ENCODE data around the gene ANKLE2. TPM values are rescaled to one million over a fixed set of nuclear protein-coding genes. Genes with fewer than 3 reads are reported as not detected.

The ANKLE2 gene
- total and polyA plus RNA-seq, 10 of the 15 experiments (the other 5 are each of a cell fraction or from before 2014, with no cell fraction given): 4.3 to 89.4 (median 53.0) TPM

DNA sequence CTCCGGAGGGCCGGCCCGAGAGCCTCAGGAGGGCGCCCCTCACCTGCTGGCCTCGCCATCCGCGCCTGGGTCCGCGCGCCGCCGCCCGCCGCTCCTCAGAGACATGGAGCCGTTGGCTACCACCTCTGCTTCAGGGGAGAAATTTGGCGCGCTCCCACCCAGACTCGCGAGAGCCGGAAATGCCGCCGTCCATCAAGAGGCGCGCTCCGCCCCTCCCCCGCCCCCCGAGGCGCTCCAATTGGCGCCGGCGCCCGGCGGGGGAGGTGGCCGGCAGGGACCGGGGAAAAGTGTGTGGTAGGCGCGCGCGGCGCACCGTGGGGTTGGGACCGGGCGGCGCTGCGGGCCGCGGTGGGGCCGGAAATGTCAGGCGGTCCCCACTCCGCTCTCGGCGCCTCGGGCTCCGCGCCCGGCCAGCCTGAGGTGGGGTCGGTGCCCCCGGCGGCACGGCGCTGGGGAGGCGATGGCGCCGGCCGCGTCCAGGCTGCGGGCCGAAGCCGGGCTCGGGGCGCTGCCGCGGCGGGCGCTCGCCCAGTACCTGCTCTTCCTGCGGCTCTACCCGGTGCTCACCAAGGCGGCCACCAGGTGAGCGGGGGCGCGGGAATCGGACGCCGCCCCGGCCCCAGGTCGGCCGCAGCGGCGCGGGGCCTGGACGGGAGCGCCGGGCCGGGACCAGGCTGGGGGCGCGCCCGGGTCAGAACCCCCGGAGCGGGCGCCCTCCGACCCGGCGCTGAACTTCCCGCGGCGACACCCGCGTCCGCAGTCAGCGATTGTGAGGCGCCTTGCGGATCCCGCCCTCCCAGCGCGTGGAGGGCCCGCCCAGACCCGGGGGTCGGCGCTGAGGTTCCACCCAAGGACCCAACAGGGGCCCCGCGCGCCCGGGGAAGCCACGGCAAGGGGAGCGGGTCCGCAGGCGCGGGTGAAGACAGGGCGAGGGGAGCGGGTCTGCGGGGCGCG, 74.1 kb downstream of the ANKLE2 start, which contains the start of the genes POLE and PXMP2 (continued):
- TF ChIP-seq, protein P1, sequence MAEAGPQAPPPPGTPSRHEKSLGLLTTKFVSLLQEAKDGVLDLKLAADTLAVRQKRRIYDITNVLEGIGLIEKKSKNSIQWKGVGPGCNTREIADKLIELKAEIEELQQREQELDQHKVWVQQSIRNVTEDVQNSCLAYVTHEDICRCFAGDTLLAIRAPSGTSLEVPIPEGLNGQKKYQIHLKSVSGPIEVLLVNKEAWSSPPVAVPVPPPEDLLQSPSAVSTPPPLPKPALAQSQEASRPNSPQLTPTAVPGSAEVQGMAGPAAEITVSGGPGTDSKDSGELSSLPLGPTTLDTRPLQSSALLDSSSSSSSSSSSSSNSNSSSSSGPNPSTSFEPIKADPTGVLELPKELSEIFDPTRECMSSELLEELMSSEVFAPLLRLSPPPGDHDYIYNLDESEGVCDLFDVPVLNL (IDR thresholded peaks at IDR 0.05; ENCODE audit: low read depth, low read length): peak; percentile 96
- peak; percentile 22; the same call in 1 of the 2 replicates for TF ChIP-seq CREB1 (IDR thresholded peaks at IDR 0.05; ENCODE audit: low read depth)
- TF ChIP-seq EED (IDR thresholded peaks at IDR 0.05; ENCODE audit: low read depth): no peak
- TF ChIP-seq ZNF24 (IDR thresholded peaks at IDR 0.05): no peak
- TF ChIP-seq, protein P2, sequence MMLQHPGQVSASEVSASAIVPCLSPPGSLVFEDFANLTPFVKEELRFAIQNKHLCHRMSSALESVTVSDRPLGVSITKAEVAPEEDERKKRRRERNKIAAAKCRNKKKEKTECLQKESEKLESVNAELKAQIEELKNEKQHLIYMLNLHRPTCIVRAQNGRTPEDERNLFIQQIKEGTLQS (IDR thresholded peaks at IDR 0.05; ENCODE audit: borderline replicate concordance, extremely low read depth, low read depth, low read length): no peak
- TF ChIP-seq KLF5 (IDR thresholded peaks at IDR 0.05; ENCODE audit: partially characterized antibody): peak; percentile 85
- peak; percentile 73; the same call in 1 of the 2 replicates for TF ChIP-seq NFYB (IDR thresholded peaks at IDR 0.05; ENCODE audit: insufficient read depth, low read depth, low read length)
- TF ChIP-seq TCF3 (IDR thresholded peaks at IDR 0.05; ENCODE audit: borderline replicate concordance, insufficient read depth, low read depth, low read length): peak; percentile 53
- peak; percentile 39; the same call in 1 of the 2 replicates for TF ChIP-seq CREM (IDR thresholded peaks at IDR 0.05; ENCODE audit: low read depth)
- no peak for TF ChIP-seq NRF1 (conservative IDR thresholded peaks at IDR 0.05; ENCODE audit: low read depth, low read length)
- TF ChIP-seq EZH2 (IDR thresholded peaks at IDR 0.05; ENCODE audit: borderline replicate concordance, control insufficient read depth, low read depth, low read length): no peak
- TF ChIP-seq, protein P3, sequence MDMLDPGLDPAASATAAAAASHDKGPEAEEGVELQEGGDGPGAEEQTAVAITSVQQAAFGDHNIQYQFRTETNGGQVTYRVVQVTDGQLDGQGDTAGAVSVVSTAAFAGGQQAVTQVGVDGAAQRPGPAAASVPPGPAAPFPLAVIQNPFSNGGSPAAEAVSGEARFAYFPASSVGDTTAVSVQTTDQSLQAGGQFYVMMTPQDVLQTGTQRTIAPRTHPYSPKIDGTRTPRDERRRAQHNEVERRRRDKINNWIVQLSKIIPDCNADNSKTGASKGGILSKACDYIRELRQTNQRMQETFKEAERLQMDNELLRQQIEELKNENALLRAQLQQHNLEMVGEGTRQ (IDR thresholded peaks at IDR 0.05; ENCODE audit: borderline replicate concordance, low read depth, low read length): no peak
- no peak for TF ChIP-seq USF1 (IDR thresholded peaks at IDR 0.05; ENCODE audit: borderline replicate concordance, extremely low read length, insufficient read depth, low read depth, low read length)
- TF ChIP-seq NR2F1 (conservative IDR thresholded peaks at IDR 0.05): peak; percentile 82
- TF ChIP-seq RUNX3 (IDR thresholded peaks at IDR 0.05; ENCODE audit: low read length): peak; percentile 73
- TF ChIP-seq, protein P4, sequence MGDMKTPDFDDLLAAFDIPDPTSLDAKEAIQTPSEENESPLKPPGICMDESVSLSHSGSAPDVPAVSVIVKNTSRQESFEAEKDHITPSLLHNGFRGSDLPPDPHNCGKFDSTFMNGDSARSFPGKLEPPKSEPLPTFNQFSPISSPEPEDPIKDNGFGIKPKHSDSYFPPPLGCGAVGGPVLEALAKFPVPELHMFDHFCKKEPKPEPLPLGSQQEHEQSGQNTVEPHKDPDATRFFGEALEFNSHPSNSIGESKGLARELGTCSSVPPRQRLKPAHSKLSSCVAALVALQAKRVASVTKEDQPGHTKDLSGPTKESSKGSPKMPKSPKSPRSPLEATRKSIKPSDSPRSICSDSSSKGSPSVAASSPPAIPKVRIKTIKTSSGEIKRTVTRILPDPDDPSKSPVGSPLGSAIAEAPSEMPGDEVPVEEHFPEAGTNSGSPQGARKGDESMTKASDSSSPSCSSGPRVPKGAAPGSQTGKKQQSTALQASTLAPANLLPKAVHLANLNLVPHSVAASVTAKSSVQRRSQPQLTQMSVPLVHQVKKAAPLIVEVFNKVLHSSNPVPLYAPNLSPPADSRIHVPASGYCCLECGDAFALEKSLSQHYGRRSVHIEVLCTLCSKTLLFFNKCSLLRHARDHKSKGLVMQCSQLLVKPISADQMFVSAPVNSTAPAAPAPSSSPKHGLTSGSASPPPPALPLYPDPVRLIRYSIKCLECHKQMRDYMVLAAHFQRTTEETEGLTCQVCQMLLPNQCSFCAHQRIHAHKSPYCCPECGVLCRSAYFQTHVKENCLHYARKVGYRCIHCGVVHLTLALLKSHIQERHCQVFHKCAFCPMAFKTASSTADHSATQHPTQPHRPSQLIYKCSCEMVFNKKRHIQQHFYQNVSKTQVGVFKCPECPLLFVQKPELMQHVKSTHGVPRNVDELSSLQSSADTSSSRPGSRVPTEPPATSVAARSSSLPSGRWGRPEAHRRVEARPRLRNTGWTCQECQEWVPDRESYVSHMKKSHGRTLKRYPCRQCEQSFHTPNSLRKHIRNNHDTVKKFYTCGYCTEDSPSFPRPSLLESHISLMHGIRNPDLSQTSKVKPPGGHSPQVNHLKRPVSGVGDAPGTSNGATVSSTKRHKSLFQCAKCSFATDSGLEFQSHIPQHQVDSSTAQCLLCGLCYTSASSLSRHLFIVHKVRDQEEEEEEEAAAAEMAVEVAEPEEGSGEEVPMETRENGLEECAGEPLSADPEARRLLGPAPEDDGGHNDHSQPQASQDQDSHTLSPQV (IDR thresholded peaks at IDR 0.05): 0 out of 2 replicates have a peak, but pooled peaks have one; percentile 60
- TF ChIP-seq SUPT20H (IDR thresholded peaks at IDR 0.05; ENCODE audit: borderline replicate concordance, control insufficient read depth, low read depth, low read length): peak; percentile 71; the same call in 1 of the 2 replicates
- TF ChIP-seq ESRRA (IDR thresholded peaks at IDR 0.05; ENCODE audit: low read length): 0 out of 2 replicates have a peak, but pooled peaks have one; percentile 25
- no peak for TF ChIP-seq RFX5 (IDR thresholded peaks at IDR 0.05; ENCODE audit: low read depth, low read length)
- TF ChIP-seq SRF (IDR thresholded peaks at IDR 0.05; ENCODE audit: low read depth in 2 of 2, low read length in 2 of 2): peak in 1 of 2 experiments; percentile 16; a peak in 1 of 4 replicates
- TF ChIP-seq STAT1 (conservative IDR thresholded peaks at IDR 0.05): peak; percentile 60; the same call in 1 of the 2 replicates
